HG03439 (cell line): ENCODE results near the gene CCDC30.
"Not testable (repeated sequence)": the region's sequence is repeated elsewhere in the genome, so short reads cannot be mapped to it uniquely, and the experiment has no call there.

ENCODE experiments used
- ATAC-seq: cut with Tn5 transposase; IDR thresholded peaks from one replicate; pipeline ENCODE4 v1.9.1; 2021; ENCODE audit warnings: mild to moderate bottlenecking, moderate library complexity; ENCODE audit not compliant: unreplicated experiment

CCDC30 gene

DNA sequence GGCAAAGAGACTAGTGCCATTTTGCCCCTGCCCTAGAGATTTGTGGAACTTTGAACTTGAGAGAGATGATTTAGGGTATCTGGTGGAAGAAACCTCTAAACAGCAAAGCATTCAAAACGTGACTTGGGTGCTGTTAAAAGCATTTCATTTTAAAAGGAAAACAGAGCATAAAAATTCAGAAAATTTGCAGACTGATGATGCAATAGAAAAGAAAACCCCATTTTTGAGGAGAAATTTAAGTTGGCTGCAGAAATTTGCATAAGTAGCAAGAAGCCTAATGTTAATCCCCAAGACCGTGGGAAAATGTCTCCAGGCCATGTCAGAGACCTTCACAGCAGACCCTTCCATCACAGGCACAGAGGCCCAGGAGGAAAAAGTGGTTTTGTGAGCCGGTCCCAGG is 164.1 kb downstream of the CCDC30 start:
- not testable (repeated sequence) for ATAC-seq

GRCh38 chr1:42639116-42639515 is 176.0 kb downstream of the CCDC30 start:
- no peak for ATAC-seq

GRCh38 chr1:42646056-42646455 is 183.0 kb downstream of the CCDC30 start:
- ATAC-seq, result no peak

- no peak for ATAC-seq
Observed at GRCh38 chr1:42657201-42657600, 194.1 kb downstream of the CCDC30 start.

DNA sequence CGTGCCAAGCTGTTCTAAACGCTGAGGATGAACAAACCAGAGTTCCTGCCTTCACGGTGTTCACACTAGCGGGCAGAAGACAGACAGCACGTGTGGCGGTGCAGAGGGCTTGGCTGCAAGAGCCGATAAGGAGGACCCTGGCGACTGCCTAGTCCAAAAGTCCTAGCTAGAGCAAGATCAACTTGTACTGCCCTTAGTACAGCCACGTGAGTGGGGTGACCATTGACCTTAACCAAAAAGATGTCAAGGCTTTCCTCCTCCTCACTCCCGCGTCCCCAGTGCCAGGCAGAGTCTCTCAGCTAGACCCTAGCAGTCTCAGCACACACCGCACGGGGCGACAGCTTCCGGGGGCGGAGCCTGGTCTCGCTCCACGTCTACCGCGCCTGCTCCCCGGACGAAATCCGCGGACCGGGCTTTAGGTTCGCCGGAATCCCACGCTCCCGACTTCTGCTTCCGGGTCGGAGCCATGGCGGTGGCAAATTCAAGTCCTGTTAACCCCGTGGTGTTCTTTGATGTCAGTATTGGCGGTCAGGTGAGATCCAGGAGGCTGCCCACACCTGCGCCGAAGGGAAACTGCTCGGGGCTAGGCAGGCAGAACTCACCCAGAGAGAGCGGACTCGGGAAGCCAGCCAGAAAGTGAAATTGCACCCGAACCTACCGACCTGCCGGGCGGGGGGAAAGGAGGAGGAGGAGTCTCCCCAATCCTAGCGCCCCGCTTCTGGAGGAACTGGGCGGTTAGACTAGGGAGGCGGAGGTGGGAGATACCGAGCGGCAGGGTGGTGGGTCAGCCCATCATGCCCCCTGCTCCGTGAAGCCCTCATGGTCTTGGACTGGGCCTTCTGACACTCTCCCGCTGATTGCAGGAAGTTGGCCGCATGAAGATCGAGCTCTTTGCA is 195.1 kb downstream of the CCDC30 start, which contains the start of gene PPIH:
PPIH (plus strand) TSS at position 443 of the 896 bp plus-strand sequence; CDS start at position 467, 24 bp downstream.
- ATAC-seq, result peak; percentile 93

DNA sequence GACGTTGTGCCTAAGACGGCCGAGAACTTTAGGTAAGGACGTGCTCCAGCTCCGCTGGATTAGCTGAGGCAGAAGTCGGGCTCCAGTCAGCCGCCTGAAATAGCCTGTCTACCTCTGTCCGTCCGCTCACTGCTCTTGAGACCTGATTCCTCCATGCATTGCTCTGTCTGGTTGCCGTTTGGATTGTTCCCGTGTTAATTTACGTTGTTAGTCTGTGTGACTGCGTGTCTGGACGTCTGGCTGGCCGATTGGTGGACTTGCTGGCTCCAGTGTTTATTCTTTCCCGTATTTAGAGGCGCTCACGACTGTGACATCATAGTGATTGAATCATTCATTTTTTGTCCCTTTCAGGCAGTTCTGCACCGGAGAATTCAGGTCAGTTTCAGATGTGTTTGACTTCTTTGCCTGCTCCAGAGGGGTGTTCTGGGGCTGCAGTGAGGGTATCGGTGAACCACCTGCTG is 195.8 kb downstream of the CCDC30 start:
- ATAC-seq, result no peak

- ATAC-seq, result no peak
Observed at GRCh38 chr1:42660907-42661500, 197.9 kb downstream of the CCDC30 start.

DNA sequence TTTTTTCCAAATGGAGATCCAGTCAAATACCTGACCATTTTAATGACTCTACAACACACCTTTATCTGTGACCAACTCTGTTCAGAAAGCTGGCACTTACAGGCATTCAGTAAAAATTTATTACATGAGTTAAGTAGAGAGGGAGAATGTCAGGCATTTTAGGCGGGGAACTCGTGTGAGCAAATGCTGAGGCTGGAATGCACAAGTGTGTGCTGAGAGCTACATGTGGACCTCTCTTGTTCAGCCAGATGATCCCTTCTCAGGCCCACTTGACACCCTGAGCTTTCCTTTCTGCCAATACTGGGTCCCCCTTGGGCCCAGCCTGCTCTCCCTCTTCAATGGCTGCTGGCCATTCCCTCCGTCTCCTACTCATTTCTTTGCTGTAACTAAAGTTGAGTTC is 206.8 kb downstream of the CCDC30 start:
- ATAC-seq, result no peak

- no peak for ATAC-seq
Observed at GRCh38 chr1:42670425-42670824, 207.3 kb downstream of the CCDC30 start.

- ATAC-seq, result no peak
Observed at GRCh38 chr1:42674214-42674613, 211.1 kb downstream of the CCDC30 start.

DNA sequence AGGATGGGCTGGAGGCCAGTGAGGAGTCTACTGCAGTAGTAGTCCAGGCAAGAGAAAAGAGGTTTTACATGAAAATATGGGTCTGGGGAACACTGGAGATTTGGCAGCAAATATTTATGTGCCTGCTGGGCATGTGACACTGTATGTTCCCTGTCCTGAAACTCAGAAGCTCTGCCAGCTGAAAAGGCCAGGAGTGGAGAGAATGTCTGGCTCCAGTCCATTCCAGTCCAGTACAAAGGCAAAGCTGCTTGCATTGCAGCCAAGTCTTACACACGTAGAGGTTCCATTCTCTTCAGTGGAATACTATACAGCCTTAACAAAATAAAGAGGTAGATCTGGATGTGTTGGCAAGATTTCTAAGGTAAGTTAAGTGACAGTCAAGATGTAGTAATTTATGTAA is 211.6 kb downstream of the CCDC30 start:
- ATAC-seq, result no peak

GRCh38 chr1:42675467-42675866 is 212.4 kb downstream of the CCDC30 start:
- ATAC-seq, result no peak

GRCh38 chr1:42676534-42677087 is 213.5 kb downstream of the CCDC30 start:
- no peak for ATAC-seq

DNA sequence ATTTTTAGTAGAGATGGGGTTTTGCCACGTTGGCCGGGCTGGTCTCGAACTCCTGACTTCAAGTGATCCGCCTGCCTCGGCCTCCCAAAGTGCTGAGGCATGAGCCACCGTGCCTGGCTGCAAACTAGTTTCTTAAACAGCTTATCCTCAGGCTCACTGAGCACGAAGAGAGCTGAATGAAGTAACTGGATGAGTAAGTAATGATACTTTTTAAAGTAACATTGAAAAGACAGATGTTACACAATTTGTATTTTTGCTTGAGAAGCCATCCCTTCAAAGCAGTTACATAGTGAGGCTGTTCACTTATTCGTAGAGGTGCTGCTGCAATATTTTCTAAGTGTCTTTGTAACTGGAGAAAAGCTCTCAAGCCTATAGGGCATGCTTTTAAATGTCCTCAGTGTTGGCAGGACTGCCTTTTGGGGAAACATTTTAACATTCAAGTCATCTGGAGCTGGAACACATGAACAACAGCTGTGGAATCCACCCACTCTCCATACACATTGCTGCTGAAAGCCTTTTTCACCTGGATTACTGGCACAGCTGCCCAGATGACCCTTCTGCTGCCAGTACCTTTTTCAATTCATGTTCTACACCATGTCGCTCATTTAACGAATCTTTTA is 216.4 kb downstream of the CCDC30 start:
- ATAC-seq, result no peak

DNA sequence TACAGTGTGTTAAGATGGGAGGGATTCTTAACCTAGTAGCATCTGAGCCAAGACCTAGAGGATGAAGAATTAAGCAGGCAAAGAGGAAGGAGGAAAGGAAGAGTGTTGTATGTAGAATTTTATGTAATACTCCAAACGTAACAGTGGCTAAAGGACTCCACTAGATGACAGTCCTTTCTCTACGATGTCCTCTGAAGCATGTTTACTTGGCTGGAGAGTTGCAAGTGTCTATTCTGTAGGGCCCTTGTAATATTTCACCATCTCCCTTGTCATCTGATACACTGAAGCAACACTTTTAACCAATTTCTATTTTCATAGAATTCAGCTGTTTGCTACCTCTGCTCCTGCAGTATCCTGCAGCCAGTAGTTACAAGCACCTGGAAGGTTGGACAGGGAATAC is 217.0 kb downstream of the CCDC30 start:
- ATAC-seq, result no peak

DNA sequence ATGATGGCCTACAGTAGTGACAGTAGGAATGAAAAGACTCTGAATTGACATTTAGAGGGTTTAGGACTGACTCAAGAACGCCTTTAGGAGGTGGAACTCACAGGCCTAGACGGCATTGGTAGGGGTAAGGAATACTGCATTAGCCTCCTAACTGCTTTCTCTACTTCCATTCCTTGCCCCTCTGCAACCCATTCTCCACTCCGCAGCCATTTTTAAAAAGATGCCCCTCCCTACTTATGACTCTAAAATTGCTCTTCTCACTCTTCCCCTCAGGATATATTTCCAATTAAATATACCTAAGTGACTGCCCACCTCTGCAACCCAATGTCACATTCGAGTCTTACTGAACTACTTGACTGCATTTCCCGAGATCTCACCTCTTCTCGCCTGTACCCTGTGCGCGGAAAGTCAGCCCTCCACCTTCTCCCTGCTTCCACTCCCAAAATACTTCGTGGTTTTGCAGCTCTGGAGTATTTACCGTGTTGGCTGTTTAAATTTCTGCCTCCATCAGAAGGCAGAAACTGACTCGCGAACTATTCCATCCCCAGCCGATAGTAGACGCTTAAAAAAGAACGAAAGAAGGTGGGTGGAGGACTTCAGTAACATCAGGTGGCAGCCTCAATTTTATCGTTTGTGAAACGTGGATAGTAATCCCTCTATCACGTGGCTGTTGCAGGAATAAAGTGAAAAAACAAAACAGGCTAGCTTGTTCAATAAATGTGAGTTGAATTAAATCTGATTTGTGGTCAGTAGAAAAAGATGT is 218.0 kb downstream of the CCDC30 start:
- ATAC-seq, result no peak

DNA sequence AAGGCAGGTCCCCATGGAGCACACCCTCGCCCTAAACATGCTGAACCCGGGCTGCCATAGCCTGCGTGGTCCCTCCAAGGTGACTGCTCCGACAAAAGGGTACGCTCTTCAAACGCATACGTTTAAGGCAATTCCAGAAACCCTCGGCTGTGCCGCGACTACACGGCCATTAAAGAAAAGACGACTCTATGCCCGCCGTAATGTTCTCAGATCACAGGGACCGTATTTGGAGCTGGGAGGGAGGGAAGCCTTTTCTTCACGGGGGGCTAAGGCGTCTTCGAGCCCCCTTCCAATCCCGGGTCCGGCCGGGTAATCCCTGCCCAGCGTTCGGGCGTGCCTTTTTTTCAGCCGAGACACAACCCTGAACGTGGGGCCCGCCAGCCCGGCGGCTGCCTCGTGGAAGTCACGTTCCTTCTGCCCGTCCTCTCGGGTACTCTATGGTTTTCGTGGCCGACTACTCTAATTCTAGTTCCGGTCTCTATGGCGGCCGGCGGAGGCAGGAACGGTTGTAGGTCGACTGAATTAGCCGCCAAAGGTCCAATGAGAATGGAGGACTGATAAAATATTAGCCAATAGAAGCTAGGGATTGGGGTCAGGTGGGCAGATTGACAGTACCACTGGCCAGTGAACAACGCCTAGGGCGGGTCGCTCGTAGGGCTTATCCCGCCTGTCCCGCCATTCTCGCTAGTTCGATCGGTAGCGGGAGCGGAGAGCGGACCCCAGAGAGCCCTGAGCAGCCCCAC is 218.8 kb downstream of the CCDC30 start, which contains the start of gene YBX1:
YBX1 (plus strand) TSS at position 678 of the 743 bp plus-strand sequence. CDS start 148 bp downstream, outside the sequence.
- ATAC-seq, result peak; percentile 90

DNA sequence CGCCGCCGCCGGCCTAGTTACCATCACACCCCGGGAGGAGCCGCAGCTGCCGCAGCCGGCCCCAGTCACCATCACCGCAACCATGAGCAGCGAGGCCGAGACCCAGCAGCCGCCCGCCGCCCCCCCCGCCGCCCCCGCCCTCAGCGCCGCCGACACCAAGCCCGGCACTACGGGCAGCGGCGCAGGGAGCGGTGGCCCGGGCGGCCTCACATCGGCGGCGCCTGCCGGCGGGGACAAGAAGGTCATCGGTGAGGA is 219.3 kb downstream of the CCDC30 start:
- not testable (repeated sequence) for ATAC-seq

DNA sequence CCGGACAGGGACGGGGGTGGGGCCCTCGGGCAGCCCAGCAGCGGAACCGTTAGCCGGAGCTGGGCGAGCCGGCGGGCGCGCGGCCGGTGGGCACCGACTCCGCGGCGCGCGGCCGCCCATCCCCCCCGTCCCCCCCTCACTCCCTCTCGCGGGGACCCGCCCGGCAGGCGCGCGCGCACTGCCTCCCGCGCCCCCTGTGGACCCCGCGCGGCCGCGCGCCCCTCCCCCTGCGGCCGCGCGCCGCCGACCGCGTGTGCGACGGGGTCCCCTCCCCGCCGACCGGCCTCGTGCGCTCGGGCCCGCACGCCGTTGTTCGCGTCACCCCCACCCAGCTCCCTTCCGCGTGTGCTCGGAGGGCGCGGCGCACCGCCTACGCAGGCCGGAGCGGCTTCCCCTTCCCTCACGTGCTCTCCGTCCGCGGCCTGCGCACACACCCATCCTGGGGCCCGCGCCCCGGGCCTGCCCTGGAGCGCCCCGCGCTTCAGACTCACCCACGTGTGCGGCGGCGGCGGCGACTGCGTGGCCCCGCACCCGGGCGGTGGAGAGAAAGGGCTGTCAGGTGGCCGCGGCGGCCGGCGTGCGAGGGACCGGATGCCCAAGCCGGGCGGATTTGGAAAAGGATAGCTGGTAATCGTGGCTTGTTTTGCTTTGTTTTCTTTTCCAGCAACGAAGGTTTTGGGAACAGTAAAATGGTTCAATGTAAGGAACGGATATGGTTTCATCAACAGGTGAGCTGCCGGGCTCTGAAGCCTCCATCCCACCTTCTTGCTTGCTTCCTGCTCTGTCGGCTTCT is 219.8 kb downstream of the CCDC30 start:
- ATAC-seq, result peak; percentile 38
